H1 (cell line): ENCODE data around the gene INPP5B. TPM values are rescaled to one million over a fixed set of nuclear protein-coding genes. Genes with fewer than 3 reads are reported as not detected.

Experiments used
- CTCF ChIA-PET: fragments of 300-600 bp; sonication (Branson Sonifier 250); formaldehyde crosslinking; loops from one replicate; lab custom pipeline; 2021; ENCODE audit not compliant: partially characterized antibody; lab: Charles Lee
- POLR2A ChIA-PET: fragments of 300-600 bp; sonication (Branson Sonifier 250); formaldehyde crosslinking; loops from one replicate; lab custom pipeline; 2021; ENCODE audit warnings: inconsistent platforms; ENCODE audit not compliant: partially characterized antibody; lab: Charles Lee
- DNase-seq, 2 experiments: peaks; one replicate each; pipeline versions ENCODE4 v3.0.0 to v3.0.0-alpha.2; 2010 to 2022; ENCODE audit warnings: low spot score in 2 of 2, low read depth in 1 of 2, mixed read lengths in 1 of 2
- FAIRE-seq: peaks from 2 replicates; lab custom pipeline; 2011; peaks lifted over from hg19 to GRCh38; lab: Jason Lieb, UNC
- H2AFZ ChIP-seq: 2 replicates; pipeline ENCODE4 v1.8.1; 2012; ENCODE audit warnings: low read length, inconsistent platforms
- H2AK5ac ChIP-seq: 2 replicates; pipeline ENCODE4 v1.6.1; 2013; ENCODE audit warnings: low read depth, low read length
- H2BK120ac ChIP-seq: replicated peaks from 2 replicates; pipeline ENCODE3; 2013; ENCODE audit warnings: low read depth, low read length, inconsistent platforms
- H2BK12ac ChIP-seq: 2 replicates; pipeline ENCODE4 v1.6.1; 2013; ENCODE audit warnings: low read depth, low read length
- H2BK15ac ChIP-seq: 2 replicates; pipeline ENCODE4 v1.6.1; 2013; ENCODE audit warnings: low read length
- H2BK20ac ChIP-seq: 2 replicates; pipeline ENCODE4 v1.6.1; 2013; ENCODE audit warnings: low read length
- H2BK5ac ChIP-seq: 2 replicates; pipeline ENCODE4 v1.6.1; 2013; ENCODE audit warnings: low read depth, low read length
- H3K14ac ChIP-seq: 2 replicates; pipeline ENCODE4 v1.6.1; 2013; ENCODE audit warnings: inconsistent platforms; ENCODE audit not compliant: insufficient read length
- H3K18ac ChIP-seq: 2 replicates; pipeline ENCODE4 v1.6.1; 2013; ENCODE audit warnings: low read length; ENCODE audit errors: extremely low read depth
- H3K23ac ChIP-seq: 2 replicates; pipeline ENCODE4 v1.6.1; 2013; ENCODE audit warnings: inconsistent platforms; ENCODE audit not compliant: insufficient read length
- H3K23me2 ChIP-seq: 2 replicates; pipeline ENCODE4 v1.6.1; 2013; ENCODE audit warnings: low read depth, low read length
- H3K27ac ChIP-seq: 2 replicates; pipeline ENCODE4 v1.6.1; 2011; ENCODE audit warnings: low read depth, low read length, inconsistent platforms
- H3K27me3 ChIP-seq, 4 experiments: replicated peaks in 1 of 4; 1 replicate in 1 of 4; 2 replicates in 3 of 4; pipeline versions ENCODE4 v1.6.1 to v1.8.1; 2011 to 2013; ENCODE audit warnings: low read length in 3 of 4, mild to moderate bottlenecking in 3 of 4, inconsistent platforms in 2 of 4, mixed read lengths in 2 of 4, moderate library complexity in 1 of 4; ENCODE audit not compliant: control insufficient read depth in 3 of 4, insufficient read depth in 3 of 4; ENCODE audit errors: extremely low read depth in 1 of 4
- H3K36me3 ChIP-seq, 4 experiments: 2 replicates each; pipeline versions ENCODE4 v1.6.1 to v1.8.1; 2011 to 2013; ENCODE audit warnings: mild to moderate bottlenecking in 4 of 4, low read length in 3 of 4, moderate library complexity in 2 of 4, control low read depth in 1 of 4, inconsistent platforms in 1 of 4; ENCODE audit not compliant: insufficient read depth in 4 of 4, control insufficient read depth in 2 of 4
- H3K4ac ChIP-seq: replicated peaks from 2 replicates; pipeline ENCODE3; 2013; ENCODE audit warnings: low read length, low read depth, mixed read lengths, inconsistent platforms; ENCODE audit not compliant: insufficient read length
- H3K4me1 ChIP-seq, 4 experiments: replicated peaks in 1 of 4; 1 replicate in 1 of 4; 2 replicates in 3 of 4; pipeline versions ENCODE4 v1.6.1 to v1.8.1; 2011 to 2013; ENCODE audit warnings: low read length in 3 of 4, inconsistent platforms in 2 of 4, mixed read lengths in 1 of 4; ENCODE audit not compliant: insufficient read depth in 4 of 4, control insufficient read depth in 3 of 4
- H3K4me2 ChIP-seq, 2 experiments: 2 replicates each; pipeline versions ENCODE4 v1.6.1 to v1.8.1; 2011 to 2013; ENCODE audit warnings: low read depth in 2 of 2, low read length in 2 of 2, control low read depth in 1 of 2, inconsistent platforms in 1 of 2, mild to moderate bottlenecking in 1 of 2; ENCODE audit not compliant: insufficient read depth in 1 of 2
- H3K4me3 ChIP-seq, 4 experiments: fragments of 200-600, 300-600 bp in 1 of 4; sonication (generic), shearing (Covaris generic), sonication (Bioruptor Twin) in 1 of 4; 2 replicates each; pipeline versions ENCODE4 v1.5.1 to v1.8.1; 2011 to 2016; ENCODE audit warnings: low read length in 4 of 4, low read depth in 3 of 4, control low read depth in 2 of 4, inconsistent platforms in 2 of 4, mild to moderate bottlenecking in 2 of 4, mixed read lengths in 1 of 4, moderate library complexity in 1 of 4; ENCODE audit not compliant: insufficient read depth in 2 of 4; ENCODE audit errors: extremely low read depth in 1 of 4
- H3K56ac ChIP-seq: replicated peaks from 2 replicates; pipeline ENCODE3; 2013; ENCODE audit warnings: low read depth, mild to moderate bottlenecking, mixed read lengths, low read length, inconsistent platforms; ENCODE audit not compliant: insufficient read length
- H3K79me1 ChIP-seq: 2 replicates; pipeline ENCODE4 v1.6.1; 2013; ENCODE audit warnings: low read depth, low read length, control low read depth
- H3K79me2 ChIP-seq, 2 experiments: 2 replicates each; pipeline versions ENCODE4 v1.6.1 to v1.8.1; 2012 to 2013; ENCODE audit warnings: low read length in 2 of 2, mild to moderate bottlenecking in 2 of 2, inconsistent platforms in 1 of 2; ENCODE audit not compliant: insufficient read depth in 2 of 2, control insufficient read depth in 1 of 2
- H3K9ac ChIP-seq, 4 experiments: replicated peaks in 1 of 4; 1 replicate in 1 of 4; 2 replicates in 3 of 4; pipeline versions ENCODE4 v1.6.1 to v1.8.1; 2011 to 2013; ENCODE audit warnings: low read depth in 3 of 4, low read length in 3 of 4, control low read depth in 2 of 4, mild to moderate bottlenecking in 2 of 4, moderate library complexity in 2 of 4, inconsistent platforms in 1 of 4; ENCODE audit errors: extremely low read depth in 1 of 4
- H3K9me3 ChIP-seq, 2 experiments: 2 replicates each; pipeline versions ENCODE4 v1.6.1 to v1.8.1; 2012 to 2013; ENCODE audit warnings: mild to moderate bottlenecking in 2 of 2, moderate library complexity in 2 of 2, control low read depth in 1 of 2, inconsistent platforms in 1 of 2, low read depth in 1 of 2, low read length in 1 of 2, mixed read lengths in 1 of 2; ENCODE audit not compliant: insufficient read depth in 2 of 2
- H4K20me1 ChIP-seq, 2 experiments: replicated peaks in 1 of 2; 2 replicates each; pipeline versions ENCODE3 to v1.8.1; 2011 to 2013; ENCODE audit warnings: inconsistent platforms in 2 of 2, low read length in 2 of 2, mild to moderate bottlenecking in 1 of 2; ENCODE audit not compliant: insufficient read depth in 2 of 2, control insufficient read depth in 1 of 2
- H4K5ac ChIP-seq: 2 replicates; pipeline ENCODE4 v1.6.1; 2013; ENCODE audit warnings: low read length, low read depth, mixed read lengths, inconsistent platforms; ENCODE audit not compliant: insufficient read length
- H4K8ac ChIP-seq: 2 replicates; pipeline ENCODE4 v1.8.0; 2013; ENCODE audit warnings: mild to moderate bottlenecking, moderate library complexity, low read length, inconsistent platforms; ENCODE audit not compliant: insufficient read depth; ENCODE audit errors: extremely low read depth
- H4K91ac ChIP-seq: replicated peaks from 2 replicates; pipeline ENCODE3; 2013; ENCODE audit warnings: low read length, mixed read lengths, inconsistent platforms; ENCODE audit not compliant: insufficient read length
- CREB1 ChIP-seq: IDR thresholded peaks from 2 replicates; pipeline ENCODE4 v1.6.1; 2012; ENCODE audit warnings: inconsistent platforms
- CTBP2 ChIP-seq: IDR thresholded peaks from 2 replicates; pipeline ENCODE4 v1.7.0; 2011; ENCODE audit warnings: borderline replicate concordance, mild to moderate bottlenecking, moderate library complexity, mixed read lengths, low read length; ENCODE audit not compliant: insufficient read depth, insufficient read length
- HDAC2 ChIP-seq, 2 experiments: fragments of 300-600 bp in 1 of 2; sonication (generic) in 1 of 2; IDR thresholded peaks; 2 replicates each; pipeline ENCODE4 v1.6.1; 2011 to 2012; ENCODE audit warnings: low read depth in 2 of 2, low read length in 2 of 2, mild to moderate bottlenecking in 2 of 2, moderate library complexity in 2 of 2, borderline replicate concordance in 1 of 2, inconsistent platforms in 1 of 2
- POU5F1 ChIP-seq: IDR thresholded peaks from 2 replicates; pipeline ENCODE4 v1.6.1; 2011; ENCODE audit warnings: low read depth, mild to moderate bottlenecking, low read length, moderate library complexity
- TAF7 ChIP-seq: optimal IDR thresholded peaks from 2 replicates; pipeline ENCODE3; 2011; ENCODE audit warnings: low read depth, mild to moderate bottlenecking, inconsistent platforms, low read length, moderate library complexity, borderline replicate concordance
- TEAD4 ChIP-seq: IDR thresholded peaks from 2 replicates; pipeline ENCODE4 v1.6.1; 2012; ENCODE audit warnings: low read depth, low read length, inconsistent platforms, mixed read lengths
- polyA plus RNA-seq, 7 experiments: library from polyadenylated mRNA; depleted of rRNA in 3 of 7; stranded (reverse) in 5 of 7; unstranded in 2 of 7; fragments of >200 nt in 5 of 7; fragments of 200-250 nt in 2 of 7; gene quantifications; 1 replicate in 5 of 7; 2 replicates in 1 of 7; 4 replicates in 1 of 7; pipeline versions ENCODE4 v1.2.1 to v1.2.3, GENCODE V29; 2011 to 2013; ENCODE audit warnings: missing spikeins in 2 of 7, mixed read lengths in 2 of 7
- total RNA-seq: library from RNA; stranded (reverse); fragmentation: NEBNext Ultra II Directional; extraction: Animal tissue kit (Norgen Biotek cat#: 25700); gene quantifications from 2 replicates; pipeline ENCODE4 v1.2.1, GENCODE V29; 2021

The INPP5B gene
- total and polyA plus RNA-seq, 2 of the 8 experiments (the other 6 are each of a cell fraction or from before 2014, with no cell fraction given): 14.0 to 23.7 TPM

DNA sequence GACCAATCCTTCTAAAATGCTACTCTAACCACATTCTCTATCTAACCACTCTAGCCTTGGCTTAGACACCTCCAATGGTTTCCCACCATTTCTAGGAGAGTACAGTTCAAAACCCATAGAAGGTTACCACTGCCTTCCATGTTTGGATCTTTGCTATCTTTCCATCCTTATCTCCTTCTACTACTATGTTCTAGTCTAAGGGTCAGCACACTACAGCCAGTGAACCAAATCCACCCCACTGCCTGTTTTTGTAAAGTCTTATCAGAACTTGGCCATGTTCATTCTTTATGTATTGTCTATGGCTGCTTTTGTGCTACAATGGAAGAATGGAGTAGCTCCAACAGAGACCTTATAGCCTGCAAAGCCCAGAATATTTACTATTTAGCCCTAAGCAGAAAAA is 93.7 kb downstream of the INPP5B start:
- no peak overlapping the region for H2BK120ac ChIP-seq
- H4K8ac ChIP-seq: no peak overlapping the region
- H3K14ac ChIP-seq: no peak overlapping the region
- ChIA-PET POLR2A (interaction anchor here (0.7 to 1.3 kb wide), 3 partner anchors 23 to 46 kb away, joined by 3 to 4 read pairs (median 3); partner anchors contain the start of gene C1orf122), CTCF (interaction anchor here (0.5 kb wide), 1 partner anchor 683 kb away, joined by 3 read pairs; no protein-coding TSS in a partner anchor)
- no peak overlapping the region for H3K27ac ChIP-seq
- H3K9me3 ChIP-seq: no peaks in the 10 kb centered on the region
- no peak overlapping the region for H3K4ac ChIP-seq
- no peak overlapping the region for H2BK5ac ChIP-seq
- peaks cover 0 to 7% of the 10 kb centered on the region in 2 experiments for H4K20me1 ChIP-seq
- H3K56ac ChIP-seq: no peak overlapping the region
- H4K5ac ChIP-seq: no peak overlapping the region
- no peak overlapping the region for H2AFZ ChIP-seq
- peaks cover 0 to 45% of the 10 kb centered on the region in 2 experiments; a peak in 2 of 4 replicates for H3K79me2 ChIP-seq
- H3K18ac ChIP-seq: no peak overlapping the region
- H3K9ac ChIP-seq: no peak overlapping the region
- H2BK20ac ChIP-seq: no peak overlapping the region
- H3K4me1 ChIP-seq: no peaks in the 10 kb centered on the region
- H3K4me3 ChIP-seq: no peak overlapping the region
- no peak overlapping the region for H2BK12ac ChIP-seq
- peaks cover 5 to 11% (median 8%) of the 10 kb centered on the region in 4 experiments; a peak in 6 of 8 replicates for H3K36me3 ChIP-seq
- no peaks in the 10 kb centered on the region for H3K27me3 ChIP-seq
- FAIRE-seq (no peak), DNase-seq (no peak)
- H3K23me2 ChIP-seq: no peaks in the 10 kb centered on the region
- H2AK5ac ChIP-seq: no peak overlapping the region
- H3K79me1 ChIP-seq: 0 out of 2 replicates have a peak, but pooled peaks cover 5% of the 10 kb centered on the region
- no peak overlapping the region for H2BK15ac ChIP-seq
- H4K91ac ChIP-seq: no peak overlapping the region
- H3K4me2 ChIP-seq: no peak overlapping the region
- H3K23ac ChIP-seq: no peak overlapping the region
- TF ChIP-seq CTBP2: no peak
- no peak for TF ChIP-seq CREB1
- TF ChIP-seq POU5F1: no peak
- no peak for TF ChIP-seq HDAC2 (IDR thresholded peaks at IDR 0.05; ENCODE audit: borderline replicate concordance in 1 of 2, low read depth in 2 of 2, low read length in 2 of 2)
- no peak for TF ChIP-seq TAF7
- TF ChIP-seq TEAD4: no peak
